GF-D8 (cell line): Measurements from ENCODE around the gene OR10A3.

Experiments used
- DNase-seq: peaks from one replicate; lab custom pipeline; 2025; lab: John Stamatoyannopoulos, UW

Gene OR10A3

DNA sequence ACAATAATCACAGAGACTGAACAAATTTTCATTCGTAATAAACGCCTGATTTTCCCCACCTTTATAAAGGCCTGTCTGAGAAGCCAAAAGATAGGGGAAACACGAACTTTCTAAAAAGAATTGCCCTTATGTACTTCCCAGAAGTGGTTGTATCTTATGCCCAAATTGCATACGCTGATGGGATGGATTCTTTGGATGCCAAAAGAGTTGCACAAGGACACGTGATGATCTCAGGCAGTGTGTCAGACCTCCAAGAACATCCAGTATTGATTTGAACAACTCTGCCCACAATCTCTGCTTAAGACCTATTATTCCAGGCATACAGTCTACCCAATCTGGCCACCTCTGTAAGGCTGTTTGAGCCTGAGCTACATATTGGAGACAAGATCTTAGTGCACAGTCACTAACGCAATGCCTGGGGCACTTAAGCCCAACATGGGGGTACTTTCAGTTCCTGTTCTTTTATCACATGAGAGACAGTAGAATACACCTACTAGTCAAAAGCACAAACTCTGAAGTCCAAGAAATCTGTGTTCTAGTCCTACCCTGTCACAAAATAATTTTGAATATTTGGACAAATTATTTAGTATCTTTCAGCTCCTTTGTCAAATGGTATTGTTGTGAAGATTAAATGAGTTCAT, 49.3 kb downstream of the OR10A3 start:
- no peak for DNase-seq

DNA sequence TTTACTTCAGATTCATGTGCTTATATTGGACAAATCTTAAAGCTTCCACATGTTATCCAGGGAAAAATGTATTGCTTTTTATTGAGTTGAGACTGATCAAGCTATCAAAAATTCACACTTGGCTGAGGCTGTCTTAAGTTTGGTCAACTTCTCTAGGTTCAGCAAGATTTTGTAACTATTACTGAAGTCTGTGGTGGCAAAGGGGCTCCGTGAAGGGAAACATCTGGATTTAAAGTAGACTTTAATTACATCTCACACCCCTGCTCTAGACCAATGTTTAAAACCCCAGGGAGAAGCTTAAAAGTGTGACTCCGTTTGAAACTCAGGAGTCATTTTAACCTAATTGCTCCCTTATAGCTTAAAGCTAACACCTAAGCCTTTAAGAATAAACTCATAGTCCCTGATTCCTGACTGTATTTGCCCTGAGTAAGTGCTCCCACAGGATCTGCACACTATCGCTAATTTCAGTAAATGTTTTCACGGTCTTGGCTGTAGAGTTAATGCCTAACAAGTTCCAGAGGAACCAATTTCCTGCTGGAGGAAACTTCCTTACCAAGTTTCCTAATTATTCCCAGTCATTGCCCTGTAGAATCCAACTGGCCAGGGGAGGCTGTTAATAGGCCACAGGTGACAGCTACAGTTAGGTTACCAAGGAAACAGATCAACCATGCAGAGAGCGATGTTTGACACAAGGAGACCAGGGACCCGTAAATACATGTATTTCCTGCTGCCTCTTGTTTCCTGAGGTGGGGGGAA, 50.9 kb downstream of the OR10A3 start:
- DNase-seq: no peak

DNA sequence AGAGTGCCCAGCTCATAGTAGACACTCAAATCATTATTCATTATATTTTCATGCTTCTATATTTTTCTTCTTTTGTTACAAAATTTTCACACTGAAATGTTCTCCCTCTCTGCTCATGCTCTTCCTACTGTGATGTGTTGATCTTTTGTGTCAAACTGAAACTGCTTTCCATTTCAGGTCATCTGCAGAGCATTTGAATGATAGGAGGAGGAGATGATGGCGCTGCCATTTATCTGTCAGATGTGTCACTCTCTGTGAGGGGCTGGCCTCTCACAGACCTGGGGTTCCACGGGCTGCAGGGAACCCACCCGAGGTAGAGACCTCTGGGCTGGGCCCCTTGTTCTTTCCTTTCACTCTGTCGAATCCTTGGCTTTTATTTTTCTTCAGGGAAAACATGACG, 51.5 kb downstream of the OR10A3 start:
- no peak for DNase-seq
